Activated B cell treated with CpG ODN at 0.5 μM for 24 hours (primary cell): ENCODE results near the gene PDZD7. TPM values are rescaled to one million over a fixed set of nuclear protein-coding genes. Genes with fewer than 3 reads are reported as not detected.

Experiments used
- ATAC-seq: fragments of 200-7000 bp; cut with Tn5 transposase; one replicate; pipeline ENCODE4 v1.10.0; 2021; ENCODE audit warnings: low read depth, mild to moderate bottlenecking, moderate library complexity
- CTCF ChIA-PET: fragments of 350-600 bp; sonication (Branson Sonifier 250); formaldehyde crosslinking; loops from one replicate; lab custom pipeline; 2021; ENCODE audit warnings: antibody characterized with exemption; lab: Charles Lee
- POLR2A ChIA-PET: fragments of 350-600 bp; sonication (Branson Sonifier 250); formaldehyde crosslinking; loops from one replicate; lab custom pipeline; 2021; ENCODE audit warnings: antibody characterized with exemption; lab: Charles Lee
- DNase-seq: peaks from one replicate; pipeline ENCODE4 v3.0.0; 2022
- H3K27ac Mint-ChIP-seq: one replicate; pipeline ENCODE4 v1.8.0; 2020; ENCODE audit warnings: mixed read lengths
- H3K27me3 Mint-ChIP-seq: one replicate; pipeline ENCODE4 v1.8.0; 2021; ENCODE audit warnings: mixed read lengths
- H3K36me3 Mint-ChIP-seq: one replicate; pipeline ENCODE4 v1.8.0; 2021; ENCODE audit warnings: low read depth, mixed read lengths
- H3K4me1 Mint-ChIP-seq: one replicate; pipeline ENCODE4 v1.8.0; 2021; ENCODE audit warnings: mixed read lengths
- H3K4me3 Mint-ChIP-seq: one replicate; pipeline ENCODE4 v1.8.0; 2020; ENCODE audit warnings: mild to moderate bottlenecking, mixed read lengths
- H3K9me3 Mint-ChIP-seq: one replicate; pipeline ENCODE4 v1.8.0; 2020; ENCODE audit warnings: mixed read lengths
- CTCF ChIP-seq: fragments of 200-600 bp; IDR thresholded peaks from one replicate; pipeline ENCODE4 v1.8.0; 2022; ENCODE audit warnings: antibody characterized with exemption, mild to moderate bottlenecking
- intact Hi-C: fragments of 100-400 bp; cut with micrococcal nuclease; formaldehyde crosslinking; loops from one replicate; pipeline ENCODE4 v1.15.1; 2024
- total RNA-seq: library from RNA; stranded (reverse); gene quantifications from 2 replicates; pipeline ENCODE4 v1.2.3, GENCODE V29; 2022

PDZD7 gene
- total RNA-seq, 1 donor from 2014 or later, result 0.11 TPM

GRCh38 chr10:101072923-101073322, 42.0 kb upstream of the PDZD7 start:
- POLR2A ChIA-PET, result no interaction called here
- CTCF ChIA-PET, result no interaction called here
- no peak for TF ChIP-seq CTCF
- no peak overlapping the region for H3K4me3 Mint-ChIP-seq
- no peaks in the 10 kb centered on the region for H3K9me3 Mint-ChIP-seq
- H3K27ac Mint-ChIP-seq, result no peak overlapping the region
- no peak for ATAC-seq
- intact Hi-C loops, result no loop called here
- H3K27me3 Mint-ChIP-seq, result peaks cover 20% of the 10 kb centered on the region
- H3K4me1 Mint-ChIP-seq, result peaks cover 29% of the 10 kb centered on the region
- DNase-seq, result no peak
- H3K36me3 Mint-ChIP-seq, result no peaks in the 10 kb centered on the region

GRCh38 chr10:101071885-101072433, 41.0 kb upstream of the PDZD7 start:
- POLR2A ChIA-PET, result interaction anchor here (0.7 to 1.5 kb wide), 7 partner anchors 10 to 1642 kb away, joined by 3 to 9 read pairs (median 7); partner anchors contain the start of gene GOT1
- ATAC-seq (no peak), DNase-seq (no peak)
- CTCF ChIA-PET, result interaction anchor here (0.7 to 2.6 kb wide), 7 partner anchors 8 to 72 kb away, joined by 3 to 14 read pairs (median 6); no protein-coding TSS in a partner anchor
- peaks cover 36% of the 10 kb centered on the region for H3K4me1 Mint-ChIP-seq
- H3K9me3 Mint-ChIP-seq, result no peaks in the 10 kb centered on the region
- no peak overlapping the region for H3K27ac Mint-ChIP-seq
- H3K27me3 Mint-ChIP-seq, result peaks cover 20% of the 10 kb centered on the region
- intact Hi-C loops, result no loop called here
- H3K4me3 Mint-ChIP-seq, result no peak overlapping the region
- H3K36me3 Mint-ChIP-seq, result no peaks in the 10 kb centered on the region
- no peak for TF ChIP-seq CTCF

GRCh38 chr10:101071267-101071884, 40.4 kb upstream of the PDZD7 start:
- peaks cover 17% of the 10 kb centered on the region for H3K27me3 Mint-ChIP-seq
- no peaks in the 10 kb centered on the region for H3K36me3 Mint-ChIP-seq
- H3K4me3 Mint-ChIP-seq, result peak overlapping the region; percentile 2
- intact Hi-C loops, result no loop called here
- peak overlapping the region; percentile 52 for H3K27ac Mint-ChIP-seq
- DNase-seq (no peak), ATAC-seq (peak; percentile 65)
- TF ChIP-seq CTCF, result no peak
- H3K9me3 Mint-ChIP-seq, result no peaks in the 10 kb centered on the region
- CTCF ChIA-PET, result interaction anchor here (0.7 to 2.6 kb wide), 7 partner anchors 9 to 72 kb away, joined by 3 to 14 read pairs (median 6); no protein-coding TSS in a partner anchor
- peaks cover 41% of the 10 kb centered on the region for H3K4me1 Mint-ChIP-seq
- POLR2A ChIA-PET, result interaction anchor here (0.7 to 1.5 kb wide), 7 partner anchors 10 to 1641 kb away, joined by 3 to 9 read pairs (median 7); partner anchors contain the start of gene GOT1

GRCh38 chr10:101070098-101070497, 39.2 kb upstream of the PDZD7 start:
- no peak for TF ChIP-seq CTCF
- no peak overlapping the region for H3K4me3 Mint-ChIP-seq

DNA sequence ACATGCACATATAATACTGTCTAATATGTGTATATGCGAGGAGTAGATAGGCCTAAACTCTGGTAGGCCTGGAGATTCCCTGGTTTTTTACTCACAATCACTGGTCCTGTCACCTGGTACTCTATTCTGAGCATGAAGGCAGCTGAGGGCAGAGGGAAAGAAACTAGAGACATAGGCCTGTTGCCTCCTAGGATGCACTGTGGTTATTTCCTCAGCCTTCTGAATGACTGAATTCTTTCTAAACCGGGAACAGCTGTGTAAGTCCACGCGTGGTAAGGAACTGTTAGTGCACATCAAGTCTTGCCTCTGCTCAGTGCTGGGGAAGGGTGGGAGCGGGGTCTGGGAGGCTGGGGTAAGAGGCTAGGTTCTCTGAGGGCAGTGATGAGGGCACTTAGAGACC, 38.5 kb upstream of the PDZD7 start:
- no peaks in the 10 kb centered on the region for H3K9me3 Mint-ChIP-seq
- peaks cover 48% of the 10 kb centered on the region for H3K4me1 Mint-ChIP-seq
- peaks cover 13% of the 10 kb centered on the region for H3K27me3 Mint-ChIP-seq
- H3K36me3 Mint-ChIP-seq, result no peaks in the 10 kb centered on the region
- ChIA-PET CTCF (interaction anchor here (1.8 to 6.0 kb wide), 3 partner anchors 10 to 72 kb away, joined by 14 to 51 read pairs (median 17); no protein-coding TSS in a partner anchor), POLR2A (interaction anchor here (0.9 to 2.0 kb wide), 3 partner anchors 8 to 29 kb away, joined by 3 to 6 read pairs (median 4); partner anchors contain the start of gene KAZALD1)
- no peak overlapping the region for H3K27ac Mint-ChIP-seq
- H3K4me3 Mint-ChIP-seq, result no peak overlapping the region
- ATAC-seq, result no peak
- intact Hi-C loops, result loop anchor here (5.0 to 10.0 kb wide), 3 partner anchors 53 to 1575 kb away; partner anchors contain the start of gene TRIM8
- DNase-seq, result no peak
- no peak for TF ChIP-seq CTCF

More at GRCh38 chr10:101070098-101070497, 39.2 kb upstream of the PDZD7 start:
- Mint-ChIP-seq H3K27me3 (peaks cover 9% of the 10 kb centered on the region), H3K36me3 (no peaks in the 10 kb centered on the region), H3K27ac (peak overlapping the region; percentile 46), H3K4me1 (peaks cover 48% of the 10 kb centered on the region), H3K9me3 (no peaks in the 10 kb centered on the region)
- intact Hi-C loops, result no loop called here
- POLR2A ChIA-PET, result interaction anchor here (0.5 to 2.0 kb wide), 2 partner anchors 9 to 167 kb away, joined by 3 to 6 read pairs; partner anchors contain the start of gene KAZALD1
- CTCF ChIA-PET, result interaction anchor here (1.7 to 6.0 kb wide), 5 partner anchors 10 to 72 kb away, joined by 6 to 51 read pairs (median 8); no protein-coding TSS in a partner anchor
- DNase-seq, result no peak
- no peak for ATAC-seq
